T1000 (cell line): ENCODE data around the gene DDR2.
"Not testable (repeated sequence)": the region's sequence is repeated elsewhere in the genome, so short reads cannot be mapped to it uniquely, and the experiment has no call there.

ENCODE experiments used
- DNase-seq: peaks from one replicate; lab custom pipeline; 2025; ENCODE audit warnings: mixed read lengths; lab: John Stamatoyannopoulos, UW

The DDR2 gene

DNA sequence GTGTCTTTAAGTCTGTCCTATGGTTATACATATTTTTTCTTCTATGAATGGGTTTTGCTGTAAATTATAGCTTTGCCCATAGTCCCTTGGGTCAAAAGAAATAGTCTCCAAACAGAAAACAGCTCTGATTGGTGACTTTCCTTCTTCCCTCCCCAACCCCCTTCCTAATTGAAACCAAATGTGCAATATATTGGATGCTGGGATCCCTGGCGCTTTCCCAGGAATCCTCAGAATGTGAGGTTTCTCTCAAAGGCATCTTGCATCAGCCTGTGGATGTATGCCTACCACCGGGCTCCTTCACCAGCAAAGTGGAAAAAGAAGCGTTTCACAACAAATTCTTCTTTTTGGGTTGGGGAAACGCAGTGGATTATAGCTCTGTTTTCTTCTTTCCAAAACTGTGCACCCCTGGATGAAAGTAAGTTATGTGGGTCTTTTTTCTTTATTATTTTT is at the start of gene DDR2:
Gene DDR2, plus strand, starts transcription at position 248 of the 450 bp plus-strand sequence. CDS start 86,600 bp downstream, outside the sequence.
- peak; percentile 63 for DNase-seq

DNA sequence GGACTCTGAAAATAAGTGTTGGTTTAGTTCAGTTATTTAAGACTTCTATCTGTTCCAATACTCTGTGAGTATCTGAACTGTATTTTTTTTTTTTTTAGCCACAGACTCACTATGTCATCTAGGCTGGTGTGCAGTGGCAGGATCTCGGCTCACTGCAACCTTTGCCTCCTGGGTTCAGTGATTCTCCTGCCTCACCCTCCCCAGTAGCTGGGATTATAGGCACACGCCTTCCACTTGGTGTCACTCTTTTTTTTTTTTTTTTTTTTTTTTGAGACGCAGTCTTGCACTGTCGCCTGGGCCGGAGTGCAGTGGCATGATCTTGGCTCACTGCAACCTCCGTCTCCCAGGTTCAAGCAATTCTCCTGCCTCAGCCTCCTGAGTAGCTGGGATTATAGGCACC is 49.4 kb upstream of the DDR2 start:
- DNase-seq: not testable (repeated sequence)

DNA sequence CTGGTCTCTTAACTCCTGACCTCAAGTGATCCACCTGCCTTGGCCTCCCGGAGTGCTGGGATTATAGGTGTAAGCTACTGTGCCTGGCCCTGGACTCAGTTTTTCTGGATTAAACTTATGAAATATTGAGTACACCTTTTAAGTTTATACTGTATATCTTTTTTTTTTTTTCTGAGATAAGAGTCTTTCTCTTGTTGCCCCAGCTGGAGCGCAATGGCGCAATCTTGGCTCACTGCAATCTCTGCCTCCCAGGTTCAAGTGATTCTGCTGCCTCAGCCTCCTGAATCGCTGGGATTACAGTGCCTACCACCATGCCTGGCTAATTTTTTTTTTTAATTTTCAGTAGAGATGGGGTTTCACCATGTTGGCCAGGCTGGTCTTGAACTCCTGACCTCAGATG is 47.2 kb upstream of the DDR2 start:
- DNase-seq: not testable (repeated sequence)

GRCh38 chr1:162587347-162587746 is 44.9 kb upstream of the DDR2 start:
- no peak for DNase-seq

GRCh38 chr1:162587761-162588260 is 44.5 kb upstream of the DDR2 start:
- DNase-seq: no peak

GRCh38 chr1:162590101-162590500 is 42.2 kb upstream of the DDR2 start:
- DNase-seq: no peak

DNA sequence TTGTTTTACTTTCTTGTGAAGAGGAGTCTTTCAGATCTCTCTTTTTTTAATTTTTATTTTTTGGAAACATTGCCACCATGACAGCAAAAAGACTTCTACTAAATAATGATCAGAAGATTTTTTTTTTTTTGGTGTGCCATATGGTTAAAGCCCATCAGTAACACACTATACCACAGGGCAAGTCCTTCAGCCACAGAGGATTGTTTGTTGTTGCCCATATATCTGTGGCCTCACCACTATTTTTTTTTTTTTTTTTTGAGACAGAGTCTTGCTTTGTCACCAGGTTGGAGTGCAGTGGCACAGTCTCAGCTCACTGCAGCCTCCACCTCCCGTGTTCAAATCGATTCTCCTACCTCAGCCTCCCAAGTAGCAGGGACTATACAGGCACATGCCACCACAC is 41.6 kb upstream of the DDR2 start:
- no peak for DNase-seq

GRCh38 chr1:162596514-162597170 is 35.6 kb upstream of the DDR2 start:
- no peak for DNase-seq

DNA sequence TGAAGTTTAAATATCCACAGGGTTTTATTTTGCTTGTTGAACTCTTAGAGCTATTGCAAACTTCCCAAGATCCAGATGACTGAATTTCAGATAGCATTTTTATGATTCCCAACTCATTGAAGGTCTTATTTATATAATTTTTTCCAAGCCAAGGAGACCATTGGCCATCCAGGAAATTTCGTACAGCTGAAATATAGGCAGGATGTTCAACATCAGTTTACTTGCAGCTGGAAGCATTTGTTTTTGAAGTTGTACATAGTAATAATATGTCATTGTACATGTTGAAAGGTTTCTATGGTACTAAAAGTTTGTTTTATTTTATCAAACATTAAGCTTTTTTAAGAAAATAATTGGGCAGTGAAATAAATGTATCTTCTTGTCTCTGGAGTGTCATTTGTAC is 32.8 kb upstream of the DDR2 start:
- DNase-seq: no peak

- DNase-seq: not testable (repeated sequence)
Measured at GRCh38 chr1:162603117-162603516, 29.1 kb upstream of the DDR2 start.

GRCh38 chr1:162605225-162605927 is 26.9 kb upstream of the DDR2 start:
- DNase-seq: no peak

DNA sequence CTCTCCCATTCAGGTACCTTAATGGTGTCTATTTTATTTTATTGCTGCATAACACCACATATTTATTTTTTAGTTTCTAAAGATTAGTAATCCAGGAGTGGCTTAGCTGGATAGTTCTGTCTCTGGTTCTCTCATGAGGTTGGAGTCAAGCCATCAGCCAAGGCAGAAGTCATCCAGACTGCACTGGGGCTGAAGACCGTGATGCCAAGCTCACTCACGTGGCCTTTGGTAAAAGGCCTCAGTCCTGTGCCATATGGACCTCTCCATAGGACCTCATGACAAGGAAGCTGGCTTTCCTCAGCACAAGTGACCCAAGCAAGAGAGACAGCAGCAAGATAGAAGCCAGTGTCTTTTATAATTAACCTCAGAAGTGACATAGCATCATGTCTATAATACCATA is 23.0 kb upstream of the DDR2 start:
- DNase-seq: no peak

GRCh38 chr1:162612606-162613400 is 19.5 kb upstream of the DDR2 start:
- no peak for DNase-seq

DNA sequence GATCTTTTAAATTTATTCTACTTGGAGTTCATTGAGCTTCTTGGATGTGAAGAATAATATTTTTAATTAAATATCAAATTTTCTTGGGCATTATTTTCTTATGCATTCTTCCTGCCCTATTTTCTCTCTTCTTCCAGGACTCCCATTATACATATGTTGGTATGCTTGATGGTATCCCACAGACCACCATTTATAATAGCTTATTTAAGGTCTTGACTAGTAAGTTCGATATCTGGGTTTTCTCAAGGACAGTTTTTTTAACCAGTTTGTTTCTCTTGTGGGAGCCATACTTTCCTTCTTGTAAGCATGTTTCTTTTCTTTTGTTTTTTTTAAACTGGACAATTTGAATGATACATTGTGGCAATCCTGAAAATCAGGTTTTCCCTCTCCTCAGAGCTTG is 15.4 kb upstream of the DDR2 start:
- no peak for DNase-seq

- DNase-seq: no peak
Measured at GRCh38 chr1:162617513-162617912, 14.8 kb upstream of the DDR2 start.

- no peak for DNase-seq
Measured at GRCh38 chr1:162619076-162619475, 13.2 kb upstream of the DDR2 start.

GRCh38 chr1:162621256-162621655 is 11.0 kb upstream of the DDR2 start:
- no peak for DNase-seq

- no peak for DNase-seq
Measured at GRCh38 chr1:162625679-162626078, 6.6 kb upstream of the DDR2 start.

GRCh38 chr1:162626094-162626493 is 6.2 kb upstream of the DDR2 start:
- no peak for DNase-seq

GRCh38 chr1:162626761-162627160 is 5.5 kb upstream of the DDR2 start:
- no peak for DNase-seq

DNA sequence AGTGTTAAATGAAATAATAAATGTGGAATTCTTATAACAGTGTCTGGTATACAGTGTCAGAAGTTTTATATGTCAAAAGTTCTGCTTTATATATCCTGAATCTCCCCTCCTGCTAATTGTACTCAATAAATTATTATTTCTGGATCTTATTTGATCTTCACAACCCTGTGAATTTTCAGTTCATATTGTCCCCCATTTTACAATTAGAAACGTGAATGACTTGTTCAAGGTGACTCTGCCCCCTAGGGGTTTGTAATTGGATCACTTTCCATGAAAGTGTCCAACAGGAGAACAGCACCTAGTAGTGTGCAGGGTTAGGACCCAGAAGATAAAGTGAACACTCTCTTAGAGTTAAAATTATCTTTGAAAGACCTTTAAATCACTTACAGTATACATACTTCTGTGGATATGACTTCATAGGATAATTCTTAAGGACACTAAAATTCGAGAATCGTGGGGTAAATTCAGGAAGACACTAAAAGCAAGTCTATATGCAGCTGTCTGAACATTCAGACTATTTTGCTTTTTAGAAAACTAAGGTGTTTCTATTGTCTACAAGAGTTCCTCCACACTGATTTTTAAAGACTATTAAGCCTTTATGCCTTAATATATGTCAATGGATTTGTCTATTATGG is 4.5 kb upstream of the DDR2 start:
- DNase-seq: no peak

DNA sequence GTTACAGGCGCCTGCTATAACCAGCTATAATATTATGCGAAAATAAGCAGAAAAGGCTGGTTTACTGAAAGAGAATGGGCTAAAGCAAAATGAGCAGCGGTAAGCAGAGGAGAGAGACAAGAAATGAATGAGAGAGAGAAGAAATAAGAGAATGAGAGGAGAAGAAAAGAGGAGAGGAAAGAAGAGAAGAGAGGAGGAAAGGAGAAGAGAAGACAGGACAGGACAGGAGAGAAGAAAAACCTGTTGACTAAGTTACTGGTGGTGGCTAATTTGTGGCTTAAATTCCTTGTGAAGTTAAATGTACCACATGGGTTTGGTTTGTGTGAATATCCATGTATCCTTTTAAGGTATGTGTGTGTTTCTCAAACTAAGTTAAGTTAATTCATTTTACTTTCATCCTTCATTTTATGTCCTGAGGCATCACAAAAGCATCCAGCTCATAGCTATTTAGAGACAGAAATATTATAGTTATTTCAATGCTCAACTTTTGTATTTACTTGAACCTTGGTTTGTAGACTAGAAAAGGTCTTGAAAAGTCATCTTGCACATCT is 3.1 kb upstream of the DDR2 start:
- no peak for DNase-seq
